MM.1S (cell line): ENCODE results near the gene CCDC154.

Experiments used
- EZH2 ChIP-seq: fragments of 300-600 bp; sonication (generic); optimal IDR thresholded peaks from 2 replicates; pipeline ENCODE3; 2017; ENCODE audit warnings: low read depth, mild to moderate bottlenecking, antibody characterized with exemption, low read length, mixed read lengths
- EZH2phosphoT487 ChIP-seq: fragments of 300-600 bp; sonication (generic); IDR thresholded peaks from 2 replicates; pipeline ENCODE4 v1.6.1; 2018; ENCODE audit warnings: antibody characterized with exemption, low read length
- TF ChIP-seq, protein P1 (sequence below): fragments of 300-600 bp; sonication (generic); IDR thresholded peaks from 2 replicates; pipeline ENCODE4 v1.5.1; 2016; ENCODE audit warnings: antibody characterized with exemption, low read length, mixed read lengths

DNA sequence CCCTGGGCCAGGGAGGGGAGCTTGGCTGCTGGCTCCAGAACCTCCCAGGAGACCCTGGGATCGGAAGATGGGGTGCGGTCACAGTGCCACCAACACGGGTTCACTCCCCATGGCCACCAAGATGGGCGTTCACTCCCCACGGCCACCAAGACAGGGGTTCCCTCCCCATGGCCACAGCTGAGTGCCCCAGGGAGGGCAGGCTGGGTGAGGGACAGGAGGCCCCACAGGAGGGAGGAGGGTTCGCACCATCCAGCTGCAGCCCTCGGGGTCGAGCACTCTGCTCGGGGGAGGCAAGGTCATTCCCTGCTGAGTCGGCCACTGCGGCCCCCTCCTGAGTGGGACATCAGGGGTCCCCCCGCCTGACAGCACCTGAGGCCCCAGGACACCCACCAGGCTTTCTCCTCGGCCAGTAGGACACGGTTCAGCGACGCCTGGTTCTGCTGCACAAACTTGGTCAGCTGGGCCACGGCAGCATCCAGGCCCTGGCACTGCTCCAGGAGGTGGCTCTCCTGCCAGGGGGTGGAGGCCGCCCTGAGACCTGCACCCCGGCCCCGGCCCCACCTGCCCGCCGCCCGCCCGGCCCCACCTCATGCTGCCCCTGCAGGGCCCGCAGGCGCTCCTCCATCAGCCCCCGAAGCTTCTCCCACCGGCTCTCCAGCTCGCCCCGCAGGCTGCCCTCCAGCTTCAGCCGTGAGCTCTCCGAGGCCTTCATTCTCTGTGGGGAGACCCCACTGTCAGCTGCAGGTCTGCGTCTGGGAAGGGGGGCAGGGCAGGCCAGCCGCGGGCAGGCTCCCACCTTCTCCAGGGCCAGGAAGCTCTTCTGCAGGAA is 5.9 kb downstream of the CCDC154 start:
- TF ChIP-seq, protein P1, sequence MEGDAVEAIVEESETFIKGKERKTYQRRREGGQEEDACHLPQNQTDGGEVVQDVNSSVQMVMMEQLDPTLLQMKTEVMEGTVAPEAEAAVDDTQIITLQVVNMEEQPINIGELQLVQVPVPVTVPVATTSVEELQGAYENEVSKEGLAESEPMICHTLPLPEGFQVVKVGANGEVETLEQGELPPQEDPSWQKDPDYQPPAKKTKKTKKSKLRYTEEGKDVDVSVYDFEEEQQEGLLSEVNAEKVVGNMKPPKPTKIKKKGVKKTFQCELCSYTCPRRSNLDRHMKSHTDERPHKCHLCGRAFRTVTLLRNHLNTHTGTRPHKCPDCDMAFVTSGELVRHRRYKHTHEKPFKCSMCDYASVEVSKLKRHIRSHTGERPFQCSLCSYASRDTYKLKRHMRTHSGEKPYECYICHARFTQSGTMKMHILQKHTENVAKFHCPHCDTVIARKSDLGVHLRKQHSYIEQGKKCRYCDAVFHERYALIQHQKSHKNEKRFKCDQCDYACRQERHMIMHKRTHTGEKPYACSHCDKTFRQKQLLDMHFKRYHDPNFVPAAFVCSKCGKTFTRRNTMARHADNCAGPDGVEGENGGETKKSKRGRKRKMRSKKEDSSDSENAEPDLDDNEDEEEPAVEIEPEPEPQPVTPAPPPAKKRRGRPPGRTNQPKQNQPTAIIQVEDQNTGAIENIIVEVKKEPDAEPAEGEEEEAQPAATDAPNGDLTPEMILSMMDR = no peak
- no peak for TF ChIP-seq EZH2
- TF ChIP-seq EZH2phosphoT487 = no peak
